Measurements from ENCODE around the gene TDRD9. TPM values are rescaled to one million over a fixed set of nuclear protein-coding genes. Genes with fewer than 3 reads are reported as not detected.
"Not testable (repeated sequence)": the region's sequence is repeated elsewhere in the genome, so short reads cannot be mapped to it uniquely, and the experiment has no call there.

TDRD9 gene
- total RNA-seq, 1 experiment from 2014 or later, result not detected

DNA sequence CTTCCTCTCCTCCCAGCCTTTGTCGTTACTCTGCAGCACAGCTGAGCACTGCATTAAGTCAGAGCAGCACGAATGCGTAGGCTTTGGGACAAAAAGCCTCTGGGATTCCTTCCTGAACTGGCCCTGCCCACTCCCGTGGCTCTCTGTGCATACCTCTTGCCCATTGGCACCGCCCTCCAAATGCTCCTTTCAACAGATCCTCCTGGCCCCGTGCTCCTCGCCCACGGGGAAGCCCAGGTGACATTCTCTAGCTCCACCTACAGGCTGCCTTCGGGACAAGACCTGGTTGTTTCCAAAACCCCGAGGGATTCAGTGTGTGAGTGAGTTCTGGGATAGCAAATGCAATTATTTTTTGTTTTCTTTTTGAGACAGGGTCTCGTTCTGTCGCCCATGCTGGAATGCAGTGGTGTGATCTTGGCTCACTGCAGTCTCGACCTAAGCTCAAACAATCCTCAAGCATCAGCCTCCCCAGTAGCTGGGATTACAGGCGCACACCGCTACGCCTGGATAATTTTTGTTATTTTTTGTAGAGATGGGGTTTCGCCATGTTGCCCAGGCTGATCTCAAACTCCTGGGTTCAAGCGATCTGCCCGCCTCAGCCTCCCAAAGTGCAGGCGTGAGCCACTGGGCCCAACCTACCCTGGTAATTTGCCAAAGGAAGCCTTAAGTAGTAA, 17.9 kb upstream of the TDRD9 start:
- peak; percentile 57 for DNase-seq
- Histone ChIP-seq H3K4me3 (no peak overlapping the region), H3K27me3 (no peaks in the 10 kb centered on the region), H3K9me3 (no peaks in the 10 kb centered on the region), H3K36me3 (peaks cover 4% of the 10 kb centered on the region; the same call in 1 of the 2 replicates)

DNA sequence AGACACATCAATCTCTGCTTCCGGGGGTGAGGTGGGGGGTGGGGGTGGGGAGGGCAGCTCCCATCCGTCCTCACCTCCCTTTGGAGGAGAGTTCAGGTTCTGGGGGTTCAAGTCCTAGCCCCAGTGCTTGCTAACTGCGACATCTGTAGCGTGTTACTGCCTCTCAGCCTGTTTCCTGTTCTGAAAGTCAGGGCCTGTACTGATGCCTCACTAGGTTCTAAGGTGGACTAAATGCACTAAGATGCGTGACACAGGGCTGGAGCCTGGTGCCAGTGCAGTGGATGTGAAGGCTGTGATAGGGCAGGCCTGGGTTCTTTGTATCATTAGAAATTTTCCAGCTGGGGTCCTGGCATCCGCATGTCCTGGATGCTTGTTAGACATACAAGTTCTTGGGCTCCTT, 17.3 kb upstream of the TDRD9 start:
- Histone ChIP-seq H3K27me3 (no peaks in the 10 kb centered on the region), H3K36me3 (peaks cover 4% of the 10 kb centered on the region; the same call in 1 of the 2 replicates), H3K9me3 (no peaks in the 10 kb centered on the region), H3K4me3 (no peak overlapping the region)
- no peak for DNase-seq

DNA sequence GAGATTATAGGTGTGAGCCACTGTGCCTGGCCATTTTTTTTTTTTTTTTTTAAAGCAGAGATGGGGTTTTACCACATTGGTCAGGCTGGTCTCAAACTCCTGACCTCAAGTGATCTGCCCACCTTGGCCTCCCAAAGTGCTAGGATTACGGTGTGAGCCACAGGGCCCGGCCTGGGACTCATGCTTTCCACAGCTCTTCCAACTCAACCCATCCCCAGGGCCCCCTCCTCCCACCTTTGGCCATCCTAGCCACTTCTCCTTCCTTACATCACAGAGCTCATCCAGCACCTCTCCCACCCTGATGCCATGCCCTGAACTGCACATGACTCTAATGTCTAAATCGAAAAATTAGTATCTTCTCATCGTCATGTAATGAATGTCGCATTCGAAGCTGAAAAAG, 12.6 kb upstream of the TDRD9 start:
- Histone ChIP-seq H3K9me3 (no peaks in the 10 kb centered on the region), H3K27me3 (no peaks in the 10 kb centered on the region), H3K36me3 (peaks cover 4% of the 10 kb centered on the region; the same call in 1 of the 2 replicates), H3K4me3 (no peak overlapping the region)
- no peak for DNase-seq

DNA sequence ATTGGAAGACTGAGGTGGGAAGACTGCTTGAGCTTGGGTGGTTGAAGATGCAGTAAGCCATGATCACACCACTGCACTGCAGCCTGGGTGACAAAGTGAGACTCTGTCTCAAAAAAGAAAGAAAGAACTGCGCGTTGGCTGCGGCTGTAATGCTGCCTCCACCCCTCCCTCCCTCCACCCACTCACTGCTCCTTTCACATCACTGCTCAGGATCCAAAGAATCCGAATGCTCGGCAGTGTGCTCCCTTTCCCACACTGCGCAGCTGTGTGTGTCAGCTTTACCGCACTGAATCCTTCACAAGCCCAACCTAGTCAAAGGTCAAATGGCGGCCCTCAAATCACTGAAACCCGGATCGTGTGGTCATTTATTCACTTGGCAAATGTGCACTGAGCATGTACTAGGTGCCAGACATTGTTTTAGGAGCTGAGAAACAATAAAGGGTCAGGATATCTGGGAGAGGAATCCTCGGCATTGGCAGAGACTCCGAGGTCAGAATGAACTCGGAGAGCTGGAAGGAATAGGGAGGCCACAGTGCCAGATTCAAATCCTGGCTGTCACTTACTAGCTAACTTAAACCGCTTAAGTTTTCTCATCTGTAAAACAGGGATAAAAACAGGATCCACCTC, 11.5 kb upstream of the TDRD9 start:
- no peak for DNase-seq
- Histone ChIP-seq H3K27me3 (no peaks in the 10 kb centered on the region), H3K9me3 (no peaks in the 10 kb centered on the region), H3K36me3 (peaks cover 4% of the 10 kb centered on the region; the same call in 1 of the 2 replicates), H3K4me3 (no peak overlapping the region)

DNA sequence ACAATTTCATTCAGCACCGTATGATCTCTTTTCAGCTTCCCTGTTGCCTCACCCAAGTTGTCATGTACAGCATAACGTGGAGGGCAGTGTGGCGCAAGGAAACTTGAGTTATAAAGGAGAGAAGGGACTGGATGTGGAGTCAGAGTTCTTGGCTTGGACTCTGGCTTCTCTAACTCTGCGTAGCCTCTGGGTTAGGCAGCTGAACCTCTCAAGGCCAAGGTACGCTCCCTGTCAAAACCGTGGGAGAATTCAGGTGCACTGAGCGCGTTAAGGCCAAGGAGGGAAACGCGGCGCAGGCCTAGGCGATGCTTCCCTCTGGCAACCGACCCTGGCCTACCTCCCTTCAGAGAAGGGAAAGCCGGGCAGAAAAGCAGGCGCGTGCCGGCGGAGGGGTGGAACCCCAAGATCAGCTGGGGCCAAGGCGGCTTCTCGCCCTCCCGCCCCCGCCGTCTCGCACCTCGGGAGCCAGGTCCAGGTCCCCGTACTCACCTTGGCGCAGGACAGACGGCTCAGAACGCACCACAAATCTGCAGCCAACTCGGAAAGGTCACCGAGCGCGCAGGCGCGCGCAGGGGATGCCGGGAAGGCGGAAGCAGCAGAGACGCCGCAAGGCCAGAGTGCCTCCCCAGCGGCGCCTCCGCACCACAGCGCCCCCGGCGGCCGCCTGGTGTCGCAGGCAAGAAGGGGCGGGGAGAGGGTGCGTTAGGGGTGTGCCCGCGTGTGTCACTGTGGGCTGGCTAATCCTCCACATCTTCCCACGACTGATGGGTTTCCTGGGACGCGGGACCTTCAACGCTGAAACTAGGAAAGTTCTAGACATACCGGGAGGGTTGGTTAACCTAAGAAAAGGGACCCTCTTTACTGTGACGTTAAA, 7.0 kb upstream of the TDRD9 start:
- H3K27me3 ChIP-seq, result no peaks in the 10 kb centered on the region
- DNase-seq, result peak; percentile 84
- no peaks in the 10 kb centered on the region for H3K9me3 ChIP-seq
- no peaks in the 10 kb centered on the region for H3K36me3 ChIP-seq
- peak overlapping the region; percentile 89 for H3K4me3 ChIP-seq

DNA sequence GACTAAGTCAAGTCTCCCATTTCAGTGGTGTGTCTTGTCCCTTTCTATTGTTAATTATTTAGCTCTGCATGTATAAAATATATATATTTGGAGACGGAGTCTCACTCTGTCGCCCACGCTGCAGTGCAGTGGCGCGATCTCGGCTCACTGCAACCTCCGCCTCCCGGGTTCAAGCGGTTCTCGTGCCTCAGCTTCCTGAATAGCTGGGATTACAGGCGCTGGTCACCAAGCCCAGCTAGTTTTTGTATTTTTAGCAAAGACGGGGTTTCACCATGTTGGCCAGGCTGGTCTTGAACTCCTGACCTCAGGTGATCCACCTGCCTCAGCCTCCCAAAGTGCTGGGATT, 6.4 kb upstream of the TDRD9 start:
- H3K9me3 ChIP-seq, H3K36me3 ChIP-seq, H3K27me3 ChIP-seq, DNase-seq: not testable (repeated sequence)
- peak overlapping the region; percentile 89 for H3K4me3 ChIP-seq

DNA sequence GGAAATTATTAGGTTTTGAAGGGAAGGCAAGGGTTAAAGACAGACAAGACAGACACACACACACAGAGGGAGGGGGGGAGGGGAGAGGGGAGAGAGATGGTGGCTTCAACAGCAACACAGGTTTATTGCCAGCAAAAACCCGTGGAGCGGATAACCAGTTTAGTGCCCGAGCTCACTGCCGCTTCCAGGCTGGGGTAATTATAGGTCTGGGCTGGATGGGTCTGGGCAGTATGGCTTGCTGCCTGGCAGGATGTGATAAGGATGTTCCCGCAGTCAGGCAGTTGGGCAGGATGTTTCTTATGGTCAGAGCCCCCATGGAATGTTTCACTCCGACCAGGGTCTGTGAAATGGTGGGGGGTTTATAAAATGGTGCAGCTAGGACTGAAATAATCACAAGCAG, 4.4 kb upstream of the TDRD9 start:
- no peaks in the 10 kb centered on the region for H3K27me3 ChIP-seq
- H3K4me3 ChIP-seq, result no peak overlapping the region
- H3K9me3 ChIP-seq, result no peaks in the 10 kb centered on the region
- no peak for DNase-seq
- H3K36me3 ChIP-seq, result no peaks in the 10 kb centered on the region

DNA sequence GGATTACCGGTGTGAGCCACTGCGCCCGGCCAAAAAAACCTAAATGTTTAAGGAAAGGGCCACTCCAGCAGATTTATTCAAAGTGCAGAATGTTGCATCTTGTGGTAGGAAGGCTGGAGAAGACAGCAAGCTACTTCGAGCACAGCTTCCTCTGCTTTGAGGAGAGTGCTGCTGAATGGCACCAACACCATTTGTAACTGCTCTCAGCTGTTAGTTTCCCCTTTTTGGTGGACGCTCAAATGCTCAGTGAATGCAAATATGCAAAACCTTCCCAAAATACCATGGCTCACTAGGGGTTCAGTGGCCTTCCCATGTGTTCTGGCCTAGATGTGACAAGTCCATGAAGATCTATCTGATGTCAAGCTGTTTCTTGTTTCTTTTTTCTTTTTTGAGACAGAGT, 2.9 kb upstream of the TDRD9 start:
- no peaks in the 10 kb centered on the region for H3K9me3 ChIP-seq
- H3K36me3 ChIP-seq, result no peaks in the 10 kb centered on the region
- no peak for DNase-seq

DNA sequence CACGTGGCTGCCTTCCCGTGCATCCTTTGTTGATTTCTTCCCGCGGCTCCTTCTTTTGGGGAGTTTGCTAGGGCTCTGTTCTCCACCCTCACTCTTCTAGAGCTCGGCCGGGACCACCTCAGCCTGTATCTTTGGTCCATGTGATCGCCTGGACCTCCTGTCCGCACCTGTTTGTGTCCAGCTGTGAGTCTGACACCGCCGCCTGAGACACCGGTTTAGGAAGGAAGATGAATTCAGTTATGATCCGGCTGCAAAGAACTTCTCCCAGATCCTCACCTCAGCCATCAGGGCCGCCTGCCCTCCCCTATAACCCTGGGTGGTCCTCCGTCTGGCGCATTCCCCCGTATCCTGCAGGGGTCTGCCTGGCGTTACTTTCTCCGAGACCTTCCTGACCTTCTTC, 690 bp upstream of the TDRD9 start:
- Histone ChIP-seq H3K4me3 (no peak overlapping the region), H3K9me3 (no peaks in the 10 kb centered on the region), H3K27me3 (no peaks in the 10 kb centered on the region), H3K36me3 (no peaks in the 10 kb centered on the region)
- no peak for DNase-seq

More for the DNA sequence above, 2.9 kb upstream of the TDRD9 start:
- Histone ChIP-seq H3K4me3 (no peak overlapping the region), H3K27me3 (no peaks in the 10 kb centered on the region)

DNA sequence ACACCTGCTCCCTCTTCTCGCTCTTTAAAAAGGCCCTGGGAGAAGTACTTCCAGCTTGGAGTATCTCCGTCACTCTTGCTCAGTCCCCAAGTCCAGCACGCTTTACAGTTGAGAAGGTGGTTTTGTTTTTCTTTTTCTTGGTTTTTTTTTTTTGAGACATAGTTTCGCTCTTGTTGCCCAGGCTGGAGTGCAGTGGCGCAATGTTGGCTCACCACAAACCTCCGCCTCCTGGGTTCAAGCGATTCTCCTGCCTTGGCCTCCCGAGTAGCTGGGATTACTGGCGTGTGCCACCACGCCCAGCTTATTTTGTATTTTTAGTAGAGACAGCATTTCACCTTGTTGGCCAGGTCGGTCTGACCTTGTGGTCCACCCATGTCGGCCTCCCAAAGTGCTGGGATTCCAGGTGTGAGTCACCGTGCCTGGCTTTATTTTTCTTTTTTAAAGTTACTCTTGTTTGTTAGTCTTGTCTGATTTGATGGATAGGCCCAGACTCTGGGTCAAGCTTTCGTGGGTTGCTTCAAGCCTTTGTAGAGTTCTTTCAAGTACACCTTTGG, 1.9 kb downstream of the TDRD9 start:
- Histone ChIP-seq H3K9me3 (no peaks in the 10 kb centered on the region), H3K36me3 (no peaks in the 10 kb centered on the region), H3K4me3 (no peak overlapping the region), H3K27me3 (no peaks in the 10 kb centered on the region)
- DNase-seq, result no peak

DNA sequence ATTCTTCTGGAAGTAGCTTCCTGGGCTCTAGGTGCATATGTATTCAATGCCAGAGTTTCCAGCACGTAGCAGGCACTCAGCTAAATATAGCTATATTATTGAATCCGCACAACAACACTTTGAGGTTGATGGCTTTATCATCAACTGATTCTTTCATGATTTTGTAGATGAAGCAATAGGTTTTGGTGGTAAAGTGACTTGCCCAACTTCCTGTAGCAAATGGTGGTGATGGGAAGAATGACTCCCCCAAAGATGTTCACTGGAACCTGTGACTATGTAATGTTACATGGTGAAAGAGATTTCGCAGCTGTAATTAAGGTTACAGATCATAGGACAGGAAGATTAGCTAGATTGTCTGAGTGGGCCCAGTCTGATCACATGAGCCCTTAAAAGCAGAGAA, 3.2 kb downstream of the TDRD9 start:
- H3K27me3 ChIP-seq, result no peaks in the 10 kb centered on the region
- H3K36me3 ChIP-seq, result no peaks in the 10 kb centered on the region
- H3K9me3 ChIP-seq, result no peaks in the 10 kb centered on the region
- no peak for DNase-seq
- H3K4me3 ChIP-seq, result no peak overlapping the region

DNA sequence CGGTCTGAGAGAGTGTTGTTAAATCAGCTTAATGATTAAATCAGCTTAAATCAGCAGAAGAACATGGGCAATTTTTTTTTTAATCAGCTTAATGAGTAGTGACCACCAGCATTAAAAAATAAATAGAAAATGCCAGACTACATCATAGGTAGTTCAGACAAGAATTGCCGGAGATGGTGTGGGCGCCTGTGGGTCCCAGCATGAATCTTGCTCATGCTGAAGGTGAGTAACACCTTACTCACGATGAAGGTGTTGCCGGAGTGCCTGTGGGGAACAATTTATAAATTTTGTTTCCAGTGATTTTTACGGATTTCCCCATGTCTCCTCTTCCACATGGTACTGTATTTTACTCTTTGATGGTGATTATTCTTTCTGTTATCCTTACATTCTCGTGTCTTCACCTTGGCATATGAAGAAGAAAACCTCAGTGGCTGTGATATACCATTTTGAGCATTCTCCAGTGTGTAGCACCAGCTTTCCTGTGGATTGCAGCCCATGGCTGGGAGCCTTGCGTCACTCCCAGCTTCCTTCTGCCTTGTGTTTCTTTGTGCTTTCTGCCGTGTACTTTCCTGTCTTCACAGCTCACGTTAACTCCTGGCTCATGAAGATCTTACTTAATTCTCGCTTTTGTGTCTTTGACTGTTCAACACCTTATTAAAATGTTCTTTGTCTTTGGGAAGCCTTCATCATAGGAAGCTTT, 4.7 kb downstream of the TDRD9 start:
- Histone ChIP-seq H3K36me3 (no peaks in the 10 kb centered on the region), H3K4me3 (no peak overlapping the region), H3K9me3 (no peaks in the 10 kb centered on the region), H3K27me3 (no peaks in the 10 kb centered on the region)
- DNase-seq, result no peak

DNA sequence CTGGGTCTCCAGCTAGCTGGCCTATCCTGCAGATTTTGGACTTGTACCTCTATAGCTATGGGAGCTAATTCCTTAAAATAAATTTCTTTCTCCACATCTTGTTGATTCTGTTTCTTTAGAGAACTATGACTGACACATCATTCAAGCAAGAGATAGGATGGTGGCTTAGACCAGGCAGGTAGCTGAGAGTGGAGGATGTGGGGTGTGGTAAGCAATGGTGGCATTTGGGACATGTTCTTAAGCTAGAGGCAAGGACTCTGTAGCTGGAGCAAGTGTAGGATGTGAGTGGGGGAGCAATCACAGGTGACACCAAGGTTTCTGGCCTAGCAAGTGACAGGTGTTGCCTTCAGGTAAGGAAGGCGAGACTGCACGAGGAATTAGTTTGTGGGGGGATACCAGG, 6.8 kb downstream of the TDRD9 start:
- DNase-seq, result no peak
- no peaks in the 10 kb centered on the region for H3K9me3 ChIP-seq
- no peak overlapping the region for H3K4me3 ChIP-seq
- peaks cover 3% of the 10 kb centered on the region; the same call in 1 of the 2 replicates for H3K27me3 ChIP-seq
- H3K36me3 ChIP-seq, result no peaks in the 10 kb centered on the region

DNA sequence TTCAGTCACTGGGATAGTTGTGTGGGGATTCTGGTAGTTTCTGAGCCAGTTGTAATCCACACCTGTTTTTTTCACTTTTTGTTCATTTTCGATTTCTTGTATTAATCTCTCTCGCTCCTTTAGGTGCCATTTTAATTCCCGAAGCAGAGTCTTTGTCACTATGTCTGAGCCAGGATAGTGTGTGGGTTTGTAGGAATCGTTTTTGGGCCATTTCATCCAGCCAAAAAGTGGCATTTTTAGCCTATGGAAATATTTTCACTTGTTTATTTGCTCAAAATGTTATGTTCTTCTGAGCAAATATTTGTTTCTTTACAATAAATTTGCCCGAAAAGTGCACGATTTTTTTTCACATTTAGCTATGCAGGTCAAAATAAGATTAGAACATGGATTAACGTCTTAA, 13.2 kb downstream of the TDRD9 start:
- H3K4me3 ChIP-seq, result no peak overlapping the region
- no peaks in the 10 kb centered on the region for H3K36me3 ChIP-seq
- no peaks in the 10 kb centered on the region for H3K9me3 ChIP-seq
- H3K27me3 ChIP-seq, result peaks cover 19% of the 10 kb centered on the region
- DNase-seq, result no peak

DNA sequence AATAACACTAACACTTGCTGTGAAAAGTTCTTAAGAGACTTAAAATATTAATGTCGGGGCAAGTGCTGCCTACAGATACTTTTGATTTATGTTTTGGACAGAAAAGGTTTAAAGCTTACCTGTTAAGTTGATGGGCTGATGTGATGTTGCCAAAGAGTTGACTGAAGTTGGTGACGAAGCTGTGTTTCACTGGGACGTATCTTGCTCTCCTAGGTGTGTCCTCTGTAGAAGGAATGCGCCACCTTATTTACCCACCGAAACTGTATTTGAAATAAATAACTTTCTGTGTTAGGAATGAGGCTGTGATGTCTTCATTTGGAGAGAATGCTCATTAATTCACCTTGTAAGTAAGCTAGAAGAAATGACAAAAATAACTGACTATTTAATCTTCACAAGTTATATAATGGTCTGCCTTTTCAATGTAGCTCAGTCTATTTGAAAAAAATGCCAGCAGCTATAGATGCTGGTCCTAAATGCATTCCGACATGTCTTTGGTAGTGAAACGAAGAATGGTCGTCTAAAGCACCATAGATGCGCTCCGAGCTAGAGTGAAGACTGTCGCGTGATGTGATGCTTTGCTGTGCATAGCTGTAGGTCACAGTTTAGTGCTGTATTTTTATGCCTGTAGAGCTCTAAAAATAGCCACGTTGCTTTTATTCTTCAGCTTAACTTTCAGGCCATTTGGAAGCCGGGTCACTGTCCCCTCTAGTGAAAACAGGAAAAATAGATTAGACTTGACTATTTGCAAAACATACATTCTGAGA, 13.9 kb downstream of the TDRD9 start, which contains the start of gene RD3L:
Gene RD3L (minus strand): TSS at position 557 of the 764 bp plus-strand sequence. CDS start 834 bp downstream, outside the sequence.
- peaks cover 19% of the 10 kb centered on the region for H3K27me3 ChIP-seq

DNA sequence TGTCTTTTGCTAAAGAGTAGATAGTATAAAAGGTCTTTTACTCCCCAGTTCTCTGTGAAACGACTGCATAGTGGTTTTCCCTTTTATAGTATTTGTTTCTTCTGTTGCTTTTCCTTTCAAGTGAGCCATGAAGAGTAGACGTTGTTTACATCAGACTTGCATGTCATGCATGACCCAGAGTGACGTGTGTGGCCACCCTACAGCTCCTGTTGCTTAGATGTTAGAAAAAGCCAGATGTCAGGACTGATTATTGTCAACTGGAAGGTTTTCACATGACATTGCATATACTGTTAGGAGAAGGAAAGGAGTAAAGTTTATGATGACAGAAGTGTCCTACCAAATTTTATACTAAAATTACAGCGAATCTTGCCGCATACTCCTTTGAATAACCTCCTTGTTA, 15.4 kb downstream of the TDRD9 start:
- H3K27me3 ChIP-seq, result peaks cover 19% of the 10 kb centered on the region
- no peaks in the 10 kb centered on the region for H3K36me3 ChIP-seq
- H3K4me3 ChIP-seq, result no peak overlapping the region
- no peak for DNase-seq
- no peaks in the 10 kb centered on the region; the same call in 1 of the 2 replicates for H3K9me3 ChIP-seq

More for the DNA sequence above, 13.9 kb downstream of the TDRD9 start, which contains the start of gene RD3L:
- Histone ChIP-seq H3K4me3 (no peak within 1 kb of the TSS), H3K36me3 (no peaks in the 10 kb centered on the region), H3K9me3 (no peaks in the 10 kb centered on the region; the same call in 1 of the 2 replicates)
- no peak for DNase-seq
